Right lobe of liver (tissue), 6 donors: ENCODE results near the gene RGMB. TPM values are rescaled to one million over a fixed set of nuclear protein-coding genes. Genes with fewer than 3 reads are reported as not detected.

Source experiments
- ATAC-seq, 4 donors: fragments of 200-7000 bp; cut with Tn5 transposase; one replicate each; pipeline ENCODE4 v1.9.1; 2020; ENCODE audit warnings: mild to moderate bottlenecking in 4 of 4, moderate library complexity in 4 of 4
- DNase-seq, 3 donors: peaks; one replicate each; pipeline ENCODE4 v3.0.0-alpha.2; 2020
- H3K27ac ChIP-seq, 3 donors: fragments of 200-600 bp; one replicate each; pipeline ENCODE4 v1.8.0; 2022
- H3K27me3 ChIP-seq, 2 donors: fragments of 200-600 bp; one replicate each; pipeline ENCODE4 v1.8.0; 2022
- H3K36me3 ChIP-seq, 4 donors: fragments of 200-600 bp; sonication (generic) in 1 of 4; one replicate each; pipeline versions ENCODE4 v1.5.1 to v1.8.0; 2017 to 2022; ENCODE audit warnings: control low read depth in 1 of 4
- H3K4me1 ChIP-seq, 4 donors: fragments of 200-600 bp; sonication (generic) in 1 of 4; one replicate each; pipeline versions ENCODE4 v1.5.1 to v1.8.0; 2017 to 2022; ENCODE audit warnings: control low read depth in 1 of 4
- H3K4me3 ChIP-seq, 3 donors: fragments of 200-600 bp; one replicate each; pipeline ENCODE4 v1.8.0; 2022
- H3K9me3 ChIP-seq, 4 donors: fragments of 200-600 bp; sonication (generic) in 1 of 4; one replicate each; pipeline versions ENCODE4 v1.5.1 to v1.8.0; 2017 to 2022; ENCODE audit warnings: control low read depth in 1 of 4
- CTCF ChIP-seq, 4 donors: fragments of 200-600 bp in 3 of 4; fragments of 450-650 bp in 1 of 4; IDR thresholded peaks; one replicate each; pipeline versions ENCODE4 v1.5.1 to v1.8.0; 2016 to 2022; ENCODE audit warnings: antibody characterized with exemption in 4 of 4, mild to moderate bottlenecking in 2 of 4
- POLR2A ChIP-seq: fragments of 450-650 bp; IDR thresholded peaks from one replicate; pipeline ENCODE4 v1.6.1; 2017; ENCODE audit warnings: antibody characterized with exemption, mild to moderate bottlenecking
- WGBS: methylation state at CpG from one replicate; pipeline ENCODE4 v1.1.6; 2018; ENCODE audit warnings: low coverage, low lambda C conversion rate; ENCODE audit not compliant: insufficient coverage; ENCODE audit errors: missing lambda C conversion rate; 5-methylcytosine and 5-hydroxymethylcytosine counted together
- intact Hi-C, 2 donors: fragments of 100-400 bp; cut with DNase I; formaldehyde crosslinking; loops; one replicate each; pipeline versions ENCODE4 v1.11.2 to v1.14.1; 2022
- total RNA-seq, 6 experiments: library from RNA; depleted of rRNA in 2 of 6; stranded (reverse); fragments of >200 nt in 2 of 6; fragmentation: NEBNext Ultra II Directional in 3 of 6; extraction: Animal tissue kit (Norgen Biotek cat#: 25700) in 3 of 6; gene quantifications; one replicate each; pipeline versions ENCODE4 v1.1.0 to v1.2.4, GENCODE V29; 2016 to 2023
- donor health status: DM: no; HTN: yes; CAD: no.
- donor health status: DM: no; HTN: no; CAD: no.
- donor health status: DM: no; HTN: no; CAD: no.
- donor health status: DM: no; HTN: yes; CAD: no.
- donor health status: DM: no; HTN: yes; CAD: no.

Gene RGMB
- total RNA-seq, 6 experiments from 2014 or later: 4.5 to 10.5 (median 5.1) TPM

- no peak overlapping the region for H3K27ac ChIP-seq
- H3K36me3 ChIP-seq: no peaks in the 10 kb centered on the region
- intact Hi-C loops: no loop called here
- WGBS: 72% methylated on average over 12 of the region's 42 CpGs
- peak; percentile 37 to 84 (median 52) for ATAC-seq
- H3K4me3 ChIP-seq: peak overlapping the region in 1 of 3 donors; percentile 44
- no peaks in the 10 kb centered on the region for H3K4me1 ChIP-seq
- TF ChIP-seq CTCF (IDR thresholded peaks at IDR 0.05) (peak; percentile 8 to 48 (median 38)), POLR2A (no peak)
- no peaks in the 10 kb centered on the region for H3K27me3 ChIP-seq
- no peak for DNase-seq
- H3K9me3 ChIP-seq: no peaks in the 10 kb centered on the region
These were observed 66.3 kb downstream of the RGMB start for GRCh38 chr5:98839469-98840383.

- WGBS: 100% methylated on average over 1 of the region's 1 CpG
- intact Hi-C loops: no loop called here
- DNase-seq: no peak
These were observed 67.5 kb downstream of the RGMB start for GRCh38 chr5:98840946-98841345.

GRCh38 chr5:98843481-98843880 lies 70.0 kb downstream of the RGMB start:
- TF ChIP-seq CTCF (IDR thresholded peaks at IDR 0.05) (no peak), POLR2A (no peak)
- peaks cover 0 to 2% (median 0%) of the 10 kb centered on the region in 4 donors for H3K4me1 ChIP-seq
- no peak overlapping the region for H3K27ac ChIP-seq
- no peak overlapping the region for H3K4me3 ChIP-seq
- DNase-seq (no peak), ATAC-seq (no peak)
- 85% methylated on average over 3 of the region's 3 CpGs for WGBS
- H3K27me3 ChIP-seq: no peaks in the 10 kb centered on the region
- intact Hi-C loops: no loop called here
- H3K9me3 ChIP-seq: no peaks in the 10 kb centered on the region
- H3K36me3 ChIP-seq: no peaks in the 10 kb centered on the region

More at GRCh38 chr5:98840946-98841345, 67.5 kb downstream of the RGMB start:
- Histone ChIP-seq H3K27me3 (no peaks in the 10 kb centered on the region), H3K36me3 (no peaks in the 10 kb centered on the region), H3K4me3 (no peak overlapping the region), H3K4me1 (no peaks in the 10 kb centered on the region), H3K9me3 (no peaks in the 10 kb centered on the region), H3K27ac (no peak overlapping the region)
- ATAC-seq: no peak
- no peak for TF ChIP-seq CTCF (IDR thresholded peaks at IDR 0.05)

- Histone ChIP-seq H3K4me1 (peaks cover 0 to 8% (median 0%) of the 10 kb centered on the region in 4 donors), H3K27me3 (no peaks in the 10 kb centered on the region), H3K27ac (no peak overlapping the region), H3K36me3 (no peaks in the 10 kb centered on the region), H3K4me3 (no peak overlapping the region), H3K9me3 (no peaks in the 10 kb centered on the region)
- intact Hi-C loops: no loop called here
- WGBS: 90% methylated on average over 4 of the region's 6 CpGs
- DNase-seq: no peak
- TF ChIP-seq POLR2A (no peak), CTCF (IDR thresholded peaks at IDR 0.05) (no peak)
- no peak for ATAC-seq
These were observed 71.4 kb downstream of the RGMB start for GRCh38 chr5:98844865-98845264.
